Neural progenitor cell (in vitro differentiated cells): Measurements from ENCODE around the gene BEST3. TPM values are rescaled to one million over a fixed set of nuclear protein-coding genes. Genes with fewer than 3 reads are reported as not detected.

ENCODE experiments used
- DNase-seq: peaks from one replicate; pipeline ENCODE4 v3.0.0-alpha.2; 2016; ENCODE audit warnings: low spot score
- H2AFZ ChIP-seq: fragments of 200-600 bp; sonication (generic); replicated peaks from 2 replicates; pipeline ENCODE4 v1.6.1; 2016; ENCODE audit warnings: antibody characterized with exemption
- H3F3A ChIP-seq: fragments of 200-600 bp; sonication (generic); 2 replicates; pipeline ENCODE4 v1.6.1; 2016; ENCODE audit warnings: antibody characterized with exemption, low read depth
- H3K27ac ChIP-seq: fragments of 200-600 bp; sonication (generic); 2 replicates; pipeline ENCODE4 v1.5.1; 2016; ENCODE audit warnings: mild to moderate bottlenecking
- H3K27me3 ChIP-seq: fragments of 200-600 bp; sonication (generic); 2 replicates; pipeline ENCODE4 v1.6.1; 2016; ENCODE audit warnings: mild to moderate bottlenecking, moderate library complexity
- H3K36me3 ChIP-seq: fragments of 200-600 bp; sonication (generic); 2 replicates; pipeline ENCODE4 v1.5.1; 2016
- H3K4me1 ChIP-seq: fragments of 200-600 bp; sonication (generic); 2 replicates; pipeline ENCODE4 v1.6.1; 2016; ENCODE audit warnings: mixed run types
- H3K4me2 ChIP-seq: fragments of 200-600 bp; sonication (generic); 2 replicates; pipeline ENCODE4 v1.6.1; 2016
- H3K4me3 ChIP-seq: fragments of 200-600 bp; sonication (generic); 2 replicates; pipeline ENCODE4 v1.5.1; 2016
- H3K79me2 ChIP-seq: fragments of 200-600 bp; sonication (generic); 2 replicates; pipeline ENCODE4 v1.6.1; 2016; ENCODE audit warnings: low read depth
- H3K9ac ChIP-seq: fragments of 200-600 bp; sonication (generic); 2 replicates; pipeline ENCODE4 v1.6.1; 2016
- H3K9me3 ChIP-seq: fragments of 200-600 bp; sonication (generic); 2 replicates; pipeline ENCODE4 v1.5.1; 2016; ENCODE audit warnings: low read depth
- H4K20me1 ChIP-seq: fragments of 200-600 bp; sonication (generic); 2 replicates; pipeline ENCODE4 v1.6.1; 2016; ENCODE audit warnings: low read depth
- H3K27ac Mint-ChIP-seq: 3 replicates; pipeline ENCODE4 v1.8.0; 2021; ENCODE audit warnings: mixed read lengths
- H3K27me3 Mint-ChIP-seq: 2 replicates; pipeline ENCODE4 v1.8.0; 2022; ENCODE audit warnings: low read depth, mild to moderate bottlenecking, inconsistent platforms, moderate library complexity, mixed read lengths; ENCODE audit not compliant: insufficient read depth
- H3K36me3 Mint-ChIP-seq: 3 replicates; pipeline ENCODE4 v1.8.0; 2021; ENCODE audit warnings: mixed read lengths
- H3K4me1 Mint-ChIP-seq: 3 replicates; pipeline ENCODE4 v1.8.0; 2021; ENCODE audit warnings: mixed read lengths
- H3K4me3 Mint-ChIP-seq: 3 replicates; pipeline ENCODE4 v1.8.0; 2021; ENCODE audit warnings: mild to moderate bottlenecking, moderate library complexity, mixed read lengths
- H3K9me3 Mint-ChIP-seq: 3 replicates; pipeline ENCODE4 v1.8.0; 2020; ENCODE audit warnings: mixed read lengths
- CTCF ChIP-seq: fragments of 200-600 bp; sonication (generic); IDR thresholded peaks from 2 replicates; pipeline ENCODE4 v1.5.1; 2017; ENCODE audit warnings: antibody characterized with exemption, mild to moderate bottlenecking
- EZH2 ChIP-seq: fragments of 200-600 bp; sonication (generic); IDR thresholded peaks from 2 replicates; pipeline ENCODE4 v1.6.1; 2017; ENCODE audit warnings: antibody characterized with exemption, mild to moderate bottlenecking, moderate library complexity
- EZH2phosphoT487 ChIP-seq: fragments of 200-600 bp; sonication (generic); IDR thresholded peaks from 2 replicates; pipeline ENCODE4 v1.6.1; 2017; ENCODE audit warnings: antibody characterized with exemption
- total RNA-seq: library from RNA; depleted of rRNA; stranded (reverse); fragments of >200 nt; gene quantifications from 2 replicates; pipeline ENCODE4 v1.2.3, GENCODE V29; 2015; ENCODE audit warnings: low replicate concordance

Gene BEST3
- total RNA-seq, 1 donor from 2014 or later, result not detected

DNA sequence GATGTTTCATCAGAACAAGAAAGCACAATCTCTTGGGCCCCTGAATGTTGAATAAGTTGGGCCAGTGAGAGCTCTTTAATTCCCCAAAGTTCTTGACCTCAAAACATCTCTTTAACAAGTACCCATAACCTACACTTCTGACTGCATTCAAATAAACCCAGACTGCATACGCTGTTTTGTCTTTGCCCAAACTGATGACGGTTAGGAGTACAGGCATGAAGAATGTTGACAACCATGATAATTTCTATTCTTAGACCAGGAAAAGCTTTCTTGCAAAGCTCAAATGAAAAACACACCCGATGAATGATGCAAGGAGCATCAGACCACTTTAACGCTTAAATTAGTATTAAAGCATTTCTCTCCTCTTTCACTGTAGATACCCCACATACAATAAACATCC lies 27.8 kb upstream of the BEST3 start:
- H2AFZ ChIP-seq, result no peak overlapping the region
- H3K4me1 ChIP-seq, result peaks cover 3% of the 10 kb centered on the region
- Mint-ChIP-seq H3K9me3 (no peaks in the 10 kb centered on the region), H3K4me3 (no peak overlapping the region), H3K4me1 (peaks cover 4% of the 10 kb centered on the region), H3K27me3 (peaks cover 2% of the 10 kb centered on the region), H3K36me3 (no peaks in the 10 kb centered on the region), H3K27ac (no peak overlapping the region)
- H3F3A ChIP-seq, result no peaks in the 10 kb centered on the region
- no peak for DNase-seq
- no peak overlapping the region for H3K4me2 ChIP-seq
- H3K4me3 ChIP-seq, result no peak overlapping the region
- H3K9ac ChIP-seq, result no peak overlapping the region
- no peak overlapping the region for H3K27ac ChIP-seq
- TF ChIP-seq EZH2 (no peak), EZH2phosphoT487 (no peak), CTCF (no peak)
- no peaks in the 10 kb centered on the region for H3K9me3 ChIP-seq
- no peaks in the 10 kb centered on the region for H3K27me3 ChIP-seq
- H3K79me2 ChIP-seq, result no peaks in the 10 kb centered on the region
- H3K36me3 ChIP-seq, result no peaks in the 10 kb centered on the region
- no peaks in the 10 kb centered on the region for H4K20me1 ChIP-seq

DNA sequence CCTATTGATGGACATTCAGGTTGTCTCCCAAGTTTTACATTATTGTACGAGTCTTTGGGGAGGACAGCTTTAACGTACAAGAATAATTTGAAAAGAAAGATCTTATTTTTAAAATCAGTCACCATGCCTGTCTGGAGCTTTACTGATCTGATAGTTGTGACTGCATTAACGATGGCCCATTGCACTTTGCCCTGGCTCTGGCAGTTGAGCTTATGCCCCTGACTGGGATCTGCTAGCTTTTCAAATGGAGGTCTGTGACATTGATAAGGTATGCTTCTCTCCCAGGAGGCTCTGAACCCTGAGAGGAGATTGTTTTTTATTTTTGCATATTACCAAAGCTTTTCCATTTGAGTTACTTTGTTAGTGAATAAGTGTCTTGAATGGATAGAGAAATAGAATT lies 21.6 kb upstream of the BEST3 start:
- Histone ChIP-seq H3K27me3 (no peaks in the 10 kb centered on the region), H3F3A (no peaks in the 10 kb centered on the region), H3K4me2 (no peak overlapping the region), H3K9ac (no peak overlapping the region), H3K4me1 (peaks cover 3% of the 10 kb centered on the region), H4K20me1 (no peaks in the 10 kb centered on the region), H3K79me2 (no peaks in the 10 kb centered on the region), H3K9me3 (no peaks in the 10 kb centered on the region), H2AFZ (no peak overlapping the region), H3K27ac (no peak overlapping the region), H3K36me3 (no peaks in the 10 kb centered on the region), H3K4me3 (no peak overlapping the region)
- DNase-seq, result no peak
- Mint-ChIP-seq H3K4me3 (no peak overlapping the region), H3K27ac (no peak overlapping the region), H3K4me1 (peaks cover 3% of the 10 kb centered on the region), H3K9me3 (no peaks in the 10 kb centered on the region), H3K27me3 (peaks cover 4% of the 10 kb centered on the region), H3K36me3 (no peaks in the 10 kb centered on the region)
- TF ChIP-seq CTCF, result no peak
- TF ChIP-seq EZH2, result no peak
- TF ChIP-seq EZH2phosphoT487, result no peak

DNA sequence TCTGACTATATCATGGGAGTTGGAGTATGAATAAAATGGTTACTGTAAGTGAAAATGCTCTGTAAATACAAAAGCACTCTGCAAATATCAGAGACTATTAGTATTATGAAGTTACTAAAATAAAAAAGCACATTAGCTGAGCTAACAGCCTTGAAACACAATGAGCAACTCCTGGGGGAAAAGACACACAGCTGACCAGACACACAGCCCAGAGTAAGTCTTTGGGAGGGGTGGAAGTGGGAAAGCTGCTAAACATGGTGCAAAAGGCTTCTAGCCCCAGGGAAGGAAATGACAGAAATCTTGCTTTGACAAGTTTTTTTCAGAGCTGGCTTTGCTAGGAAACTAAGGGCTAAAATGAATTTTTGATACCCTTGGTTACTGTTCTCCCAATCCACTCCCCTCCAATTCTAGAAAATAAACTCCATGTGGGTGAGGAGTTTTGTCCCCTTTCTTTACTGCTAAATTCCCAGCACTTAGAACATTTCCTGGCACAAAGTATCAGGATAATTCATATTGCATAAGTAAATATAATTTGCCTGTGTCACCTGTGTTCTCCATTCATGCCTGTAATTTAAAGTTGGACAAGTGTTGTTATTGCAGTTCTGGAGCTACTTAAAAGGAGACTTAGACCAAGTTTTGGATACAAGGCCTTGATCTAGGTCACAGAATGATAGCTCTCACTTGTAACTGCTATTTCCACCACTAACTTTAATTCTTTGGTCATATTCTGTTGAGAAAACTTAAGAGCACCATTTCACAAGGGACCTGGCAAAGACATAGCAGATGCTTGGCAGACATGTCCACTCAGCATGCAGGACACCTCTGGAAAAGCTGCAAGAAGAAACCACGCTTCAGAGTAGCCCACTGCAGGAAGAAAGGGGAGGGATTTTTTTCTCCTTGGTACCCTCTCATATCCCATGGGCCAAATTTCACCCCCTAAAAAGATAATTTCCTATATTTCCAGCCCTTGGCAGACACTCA lies 20.5 kb upstream of the BEST3 start:
- Histone ChIP-seq H3K27me3 (no peaks in the 10 kb centered on the region), H3K9me3 (no peaks in the 10 kb centered on the region), H3K27ac (no peak overlapping the region), H4K20me1 (no peaks in the 10 kb centered on the region), H3K4me2 (no peak overlapping the region), H3F3A (no peaks in the 10 kb centered on the region), H3K9ac (no peak overlapping the region), H3K4me3 (no peak overlapping the region), H3K4me1 (peaks cover 3% of the 10 kb centered on the region), H3K36me3 (no peaks in the 10 kb centered on the region), H3K79me2 (no peaks in the 10 kb centered on the region), H2AFZ (peak overlapping the region; percentile 21)
- Mint-ChIP-seq H3K4me3 (no peak overlapping the region), H3K4me1 (peaks cover 3% of the 10 kb centered on the region), H3K27ac (no peak overlapping the region), H3K27me3 (peaks cover 4% of the 10 kb centered on the region), H3K36me3 (no peaks in the 10 kb centered on the region), H3K9me3 (no peaks in the 10 kb centered on the region)
- TF ChIP-seq CTCF (no peak), EZH2 (no peak), EZH2phosphoT487 (no peak)
- DNase-seq, result no peak
